BJ (cell line): ENCODE measurements around the gene PTGR3. TPM values are rescaled to one million over a fixed set of nuclear protein-coding genes. Genes with fewer than 3 reads are reported as not detected.
"Not testable (repeated sequence)": the region's sequence is repeated elsewhere in the genome, so short reads cannot be mapped to it uniquely, and the experiment has no call there.

Experiments
- CTCF ChIA-PET: fragments of 350-600 bp; formaldehyde crosslinking; extraction: SDS; loops from one replicate; lab custom pipeline; 2021; ENCODE audit warnings: antibody characterized with exemption, inconsistent platforms; lab: Yijun Ruan, JAX
- POLR2A ChIA-PET: fragments of 300-600 bp; sonication (Branson Sonifier 250); formaldehyde crosslinking; extraction: SDS; loops from one replicate; lab custom pipeline; 2021; ENCODE audit warnings: antibody characterized with exemption; lab: Charles Lee
- DNase-seq: peaks from one replicate; pipeline ENCODE4 v3.0.0-alpha.2; 2011; ENCODE audit warnings: low read depth
- H3K27me3 ChIP-seq: 2 replicates; pipeline ENCODE4 v1.6.0; 2011; ENCODE audit warnings: low read length; ENCODE audit not compliant: control insufficient read depth, insufficient read depth
- H3K36me3 ChIP-seq: 2 replicates; pipeline ENCODE4 v1.5.1; 2011; ENCODE audit warnings: low read length; ENCODE audit not compliant: control insufficient read depth, insufficient read depth
- H3K4me3 ChIP-seq: 2 replicates; pipeline ENCODE4 v1.5.1; 2011; ENCODE audit warnings: low read depth, mild to moderate bottlenecking, control low read depth, low read length
- polyA plus RNA-seq: library from polyadenylated mRNA; depleted of rRNA; stranded (reverse); fragments of >200 nt; gene quantifications from 2 replicates; pipeline ENCODE4 v1.2.3, GENCODE V29; 2011
- TF ChIP-seq, protein P1 (sequence below): IDR thresholded peaks from 2 replicates; pipeline ENCODE4 v1.5.1; 2011; ENCODE audit warnings: low read depth, mild to moderate bottlenecking, control low read depth, inconsistent platforms, low read length, moderate library complexity; ENCODE audit not compliant: insufficient read depth

Gene PTGR3
- polyA plus RNA-seq, 1 experiment, result 70.3 TPM

DNA sequence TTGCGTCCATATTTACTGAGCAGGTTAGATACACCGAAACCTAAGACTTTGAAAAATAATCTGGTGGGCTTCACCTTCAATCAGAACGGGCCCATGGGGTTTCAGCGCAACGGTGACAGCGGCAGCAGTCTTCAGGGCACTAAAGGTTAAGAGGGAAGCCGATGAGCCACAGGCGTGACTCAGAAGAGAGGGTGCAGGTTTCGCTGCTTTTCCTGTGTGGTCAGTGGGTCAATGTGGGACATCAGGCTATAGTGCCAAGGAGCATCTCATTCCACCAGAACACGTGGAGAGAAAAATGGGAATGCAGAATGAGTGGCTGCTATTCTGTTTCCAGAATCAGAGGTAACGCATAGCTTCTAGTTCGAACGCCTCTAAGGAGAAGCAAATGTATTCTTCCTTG lies 8.9 kb downstream of the PTGR3 start:
- no peaks in the 10 kb centered on the region for H3K27me3 ChIP-seq
- no peak for DNase-seq
- peaks cover 6% of the 10 kb centered on the region for H3K36me3 ChIP-seq
- no peak overlapping the region for H3K4me3 ChIP-seq
- TF ChIP-seq, protein P1, sequence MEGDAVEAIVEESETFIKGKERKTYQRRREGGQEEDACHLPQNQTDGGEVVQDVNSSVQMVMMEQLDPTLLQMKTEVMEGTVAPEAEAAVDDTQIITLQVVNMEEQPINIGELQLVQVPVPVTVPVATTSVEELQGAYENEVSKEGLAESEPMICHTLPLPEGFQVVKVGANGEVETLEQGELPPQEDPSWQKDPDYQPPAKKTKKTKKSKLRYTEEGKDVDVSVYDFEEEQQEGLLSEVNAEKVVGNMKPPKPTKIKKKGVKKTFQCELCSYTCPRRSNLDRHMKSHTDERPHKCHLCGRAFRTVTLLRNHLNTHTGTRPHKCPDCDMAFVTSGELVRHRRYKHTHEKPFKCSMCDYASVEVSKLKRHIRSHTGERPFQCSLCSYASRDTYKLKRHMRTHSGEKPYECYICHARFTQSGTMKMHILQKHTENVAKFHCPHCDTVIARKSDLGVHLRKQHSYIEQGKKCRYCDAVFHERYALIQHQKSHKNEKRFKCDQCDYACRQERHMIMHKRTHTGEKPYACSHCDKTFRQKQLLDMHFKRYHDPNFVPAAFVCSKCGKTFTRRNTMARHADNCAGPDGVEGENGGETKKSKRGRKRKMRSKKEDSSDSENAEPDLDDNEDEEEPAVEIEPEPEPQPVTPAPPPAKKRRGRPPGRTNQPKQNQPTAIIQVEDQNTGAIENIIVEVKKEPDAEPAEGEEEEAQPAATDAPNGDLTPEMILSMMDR, result no peak
- ChIA-PET POLR2A (no interaction called here), CTCF (interaction anchor here (0.6 kb wide), 1 partner anchor 547 kb away, joined by 3 read pairs; no protein-coding TSS in a partner anchor)

DNA sequence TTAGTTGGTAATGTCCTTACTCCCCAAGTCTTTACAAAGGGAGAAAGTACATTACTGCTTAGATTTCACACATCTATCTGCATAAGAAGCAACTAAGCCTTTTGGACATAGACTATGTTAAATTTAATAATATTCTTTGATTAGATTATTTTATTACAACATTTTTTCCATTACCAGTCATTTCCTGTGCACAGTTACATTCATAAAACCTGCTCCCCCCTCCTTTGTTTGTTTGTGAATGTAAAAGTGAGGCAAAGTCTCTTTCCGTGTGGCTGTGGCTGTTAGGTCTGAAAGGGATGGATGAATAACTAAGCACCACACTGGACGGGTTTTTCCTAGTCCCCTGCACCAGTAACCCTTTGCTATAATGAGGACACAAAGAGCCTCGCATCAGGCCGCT lies 9.6 kb downstream of the PTGR3 start:
- Histone ChIP-seq H3K36me3 (peaks cover 6% of the 10 kb centered on the region), H3K4me3 (no peak overlapping the region), H3K27me3 (no peaks in the 10 kb centered on the region)
- ChIA-PET POLR2A (no interaction called here), CTCF (no interaction called here)
- TF ChIP-seq, protein P1, result no peak
- no peak for DNase-seq

DNA sequence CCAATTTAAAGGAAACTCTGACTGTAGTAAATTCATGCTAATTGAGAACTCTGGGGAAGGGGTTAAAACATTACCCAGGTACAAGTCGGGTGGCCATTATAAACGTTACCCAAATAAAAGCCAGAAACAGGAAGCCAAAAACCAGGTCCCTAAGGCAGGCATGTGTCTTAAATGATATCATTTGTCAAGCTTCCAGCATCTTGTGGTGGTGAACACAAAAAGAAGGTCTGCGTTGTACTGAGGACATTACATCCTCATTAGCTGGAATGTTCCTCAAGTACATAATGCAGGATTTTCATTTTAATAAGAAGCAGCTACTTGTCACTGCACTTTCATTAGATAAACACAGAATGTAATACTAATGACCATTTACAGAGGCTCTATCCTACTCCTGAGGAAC lies 10.9 kb downstream of the PTGR3 start:
- Histone ChIP-seq H3K27me3 (no peaks in the 10 kb centered on the region), H3K36me3 (peaks cover 6% of the 10 kb centered on the region), H3K4me3 (no peak overlapping the region)
- ChIA-PET CTCF (interaction anchor here (1.0 kb wide), 1 partner anchor 12 kb away, joined by 3 read pairs; the partner anchor contains the start of gene TSHZ1), POLR2A (no interaction called here)
- DNase-seq, result no peak
- TF ChIP-seq, protein P1, result no peak

DNA sequence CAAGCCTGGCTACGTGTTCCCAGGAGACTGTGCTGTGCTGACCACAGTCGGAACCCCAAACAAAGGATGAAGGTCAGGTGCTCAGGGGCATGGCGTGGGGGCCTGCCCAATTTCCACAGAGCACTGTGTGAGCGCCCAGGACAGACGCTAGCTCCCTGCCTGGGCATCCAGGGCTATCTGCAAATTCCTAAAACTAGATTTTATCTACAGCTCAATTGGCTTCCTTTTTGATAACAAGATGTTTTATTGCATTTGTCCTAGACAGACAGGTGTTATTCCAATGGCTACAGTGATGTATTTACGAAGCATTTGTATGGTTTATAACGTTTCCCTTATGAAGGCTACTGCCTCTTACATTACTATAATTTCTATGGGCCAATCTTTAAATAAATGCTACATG lies 16.0 kb downstream of the PTGR3 start:
- CTCF ChIA-PET, result interaction anchor here (1.0 kb wide), 1 partner anchor 20 kb away, joined by 3 read pairs; no protein-coding TSS in a partner anchor
- POLR2A ChIA-PET, result no interaction called here

DNA sequence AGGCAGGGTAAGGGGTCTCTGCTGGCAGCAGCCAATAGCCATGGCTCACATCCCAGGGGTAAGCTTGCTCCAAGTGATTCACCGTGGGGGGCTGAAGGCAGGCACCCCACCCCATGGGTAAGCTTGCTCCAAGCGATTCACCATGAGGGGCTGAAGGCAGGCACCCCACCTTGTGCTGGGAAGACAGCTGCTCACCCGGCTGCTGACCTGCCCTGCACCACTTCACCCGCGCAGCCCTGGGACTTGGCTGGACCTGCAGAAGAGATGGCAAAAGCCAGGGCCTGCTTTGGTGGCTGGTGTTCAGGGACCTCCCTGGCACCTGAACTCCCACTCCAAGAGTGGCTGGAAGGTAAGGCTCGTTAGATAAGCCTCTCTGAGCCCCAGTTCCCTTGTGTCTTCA lies 19.2 kb downstream of the PTGR3 start:
- no peaks in the 10 kb centered on the region for H3K36me3 ChIP-seq
- ChIA-PET CTCF (no interaction called here), POLR2A (interaction anchor here (0.6 kb wide), 1 partner anchor 12 kb away, joined by 3 read pairs; no protein-coding TSS in a partner anchor)
- no peak overlapping the region for H3K4me3 ChIP-seq
- H3K27me3 ChIP-seq, result no peaks in the 10 kb centered on the region
- TF ChIP-seq, protein P1, result no peak
- no peak for DNase-seq

More for the DNA sequence above, 16.0 kb downstream of the PTGR3 start:
- DNase-seq, result no peak
- TF ChIP-seq, protein P1, result no peak
- Histone ChIP-seq H3K4me3 (no peak overlapping the region), H3K27me3 (no peaks in the 10 kb centered on the region), H3K36me3 (no peaks in the 10 kb centered on the region; the same call in 1 of the 2 replicates)

DNA sequence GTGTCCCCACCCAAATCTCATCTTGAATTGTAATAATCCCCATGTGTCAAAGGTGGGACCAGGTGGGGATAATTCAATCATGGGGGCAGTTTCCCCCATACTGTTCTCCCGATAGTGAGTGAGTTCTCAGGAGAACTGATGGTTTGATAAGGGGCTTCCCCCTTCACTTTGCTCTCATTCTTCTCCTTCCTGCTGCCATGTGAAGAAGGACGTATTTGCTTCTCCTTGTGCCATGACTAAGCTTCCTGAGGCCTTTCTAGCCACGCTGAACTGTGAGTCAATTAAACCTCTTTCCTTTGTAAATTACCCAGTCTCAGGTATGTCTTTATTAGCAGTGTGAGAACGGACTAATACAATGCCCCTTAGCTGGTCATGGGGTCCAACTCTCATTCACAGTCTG lies 21.2 kb downstream of the PTGR3 start:
- POLR2A ChIA-PET, CTCF ChIA-PET, H3K27me3 ChIP-seq, H3K4me3 ChIP-seq, DNase-seq, H3K36me3 ChIP-seq: not testable (repeated sequence)
